ENCODE results near the gene AGAP1.

Gene AGAP1

GRCh38 chr2:235811446-235812184 is 317.8 kb downstream of the AGAP1 start:
- Histone ChIP-seq H3K27me3 (ENCODE audit: control insufficient read depth, low read length) (no peaks in the 10 kb centered on the region), H4K20me1 (ENCODE audit: control insufficient read depth, insufficient read depth, low read depth, low read length) (no peaks in the 10 kb centered on the region), H3K4me3 (ENCODE audit: low read length) (no peak overlapping the region), H3K9me3 (ENCODE audit: control insufficient read depth, insufficient read depth, low read length) (no peaks in the 10 kb centered on the region), H3K4me2 (ENCODE audit: low read length) (no peak overlapping the region), H3K4me1 (ENCODE audit: control insufficient read depth, low read length) (no peaks in the 10 kb centered on the region), H3F3A (ENCODE audit: control insufficient read depth, insufficient read depth) (no peaks in the 10 kb centered on the region), H3K79me2 (ENCODE audit: control insufficient read depth, low read length) (no peaks in the 10 kb centered on the region), H3K36me3 (ENCODE audit: control insufficient read depth, low read length) (no peaks in the 10 kb centered on the region), H3K27ac (ENCODE audit: low read depth, low read length) (no peak overlapping the region), H3K9me2 (replicated peaks; ENCODE audit: control insufficient read depth, low read length) (no peaks in the 10 kb centered on the region)
- TF ChIP-seq EZH2phosphoT487 (IDR thresholded peaks at IDR 0.05; ENCODE audit: borderline replicate concordance, low read length), result no peak
- TF ChIP-seq, protein P1, sequence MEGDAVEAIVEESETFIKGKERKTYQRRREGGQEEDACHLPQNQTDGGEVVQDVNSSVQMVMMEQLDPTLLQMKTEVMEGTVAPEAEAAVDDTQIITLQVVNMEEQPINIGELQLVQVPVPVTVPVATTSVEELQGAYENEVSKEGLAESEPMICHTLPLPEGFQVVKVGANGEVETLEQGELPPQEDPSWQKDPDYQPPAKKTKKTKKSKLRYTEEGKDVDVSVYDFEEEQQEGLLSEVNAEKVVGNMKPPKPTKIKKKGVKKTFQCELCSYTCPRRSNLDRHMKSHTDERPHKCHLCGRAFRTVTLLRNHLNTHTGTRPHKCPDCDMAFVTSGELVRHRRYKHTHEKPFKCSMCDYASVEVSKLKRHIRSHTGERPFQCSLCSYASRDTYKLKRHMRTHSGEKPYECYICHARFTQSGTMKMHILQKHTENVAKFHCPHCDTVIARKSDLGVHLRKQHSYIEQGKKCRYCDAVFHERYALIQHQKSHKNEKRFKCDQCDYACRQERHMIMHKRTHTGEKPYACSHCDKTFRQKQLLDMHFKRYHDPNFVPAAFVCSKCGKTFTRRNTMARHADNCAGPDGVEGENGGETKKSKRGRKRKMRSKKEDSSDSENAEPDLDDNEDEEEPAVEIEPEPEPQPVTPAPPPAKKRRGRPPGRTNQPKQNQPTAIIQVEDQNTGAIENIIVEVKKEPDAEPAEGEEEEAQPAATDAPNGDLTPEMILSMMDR (IDR thresholded peaks at IDR 0.05; ENCODE audit: low read depth, low read length, poor library complexity, severe bottlenecking), result no peak

DNA sequence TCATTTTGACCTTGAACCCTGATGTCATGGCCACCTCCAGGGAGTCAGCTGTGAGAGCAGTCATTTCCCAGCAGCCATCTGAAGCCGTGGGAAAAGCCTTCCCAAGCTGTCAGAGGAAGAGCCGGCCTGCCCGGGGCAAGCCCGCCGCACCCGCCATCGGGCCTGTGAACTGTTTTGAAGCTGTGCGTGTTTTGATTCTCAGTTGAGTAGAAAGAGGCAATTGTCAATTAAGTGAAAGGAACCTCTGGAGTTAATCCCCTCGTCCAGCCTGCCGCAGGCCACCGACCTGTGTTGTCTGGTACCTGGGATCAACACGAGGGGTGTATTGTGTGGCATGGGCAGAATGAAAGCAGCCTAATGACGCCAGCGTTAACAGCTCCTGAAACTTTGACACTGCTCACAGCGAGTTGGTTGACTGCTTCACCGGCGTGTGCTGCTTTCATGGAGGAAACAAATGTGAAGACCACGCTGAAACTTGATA is 318.4 kb downstream of the AGAP1 start:
- H3K36me3 ChIP-seq (ENCODE audit: control insufficient read depth, low read length), result no peaks in the 10 kb centered on the region
- no peaks in the 10 kb centered on the region for H4K20me1 ChIP-seq (ENCODE audit: control insufficient read depth, insufficient read depth, low read depth, low read length)
- H3K9me2 ChIP-seq (replicated peaks; ENCODE audit: control insufficient read depth, low read length), result no peaks in the 10 kb centered on the region
- H3F3A ChIP-seq (ENCODE audit: control insufficient read depth, insufficient read depth), result no peaks in the 10 kb centered on the region
- no peak overlapping the region for H3K4me2 ChIP-seq (ENCODE audit: low read length)
- no peaks in the 10 kb centered on the region for H3K27me3 ChIP-seq (ENCODE audit: control insufficient read depth, low read length)
- H3K79me2 ChIP-seq (ENCODE audit: control insufficient read depth, low read length), result no peaks in the 10 kb centered on the region
- no peaks in the 10 kb centered on the region for H3K4me1 ChIP-seq (ENCODE audit: control insufficient read depth, low read length)
- no peak overlapping the region for H3K27ac ChIP-seq (ENCODE audit: low read depth, low read length)
- TF ChIP-seq, protein P1 (IDR thresholded peaks at IDR 0.05; ENCODE audit: low read depth, low read length, poor library complexity, severe bottlenecking), result no peak
- TF ChIP-seq EZH2phosphoT487 (IDR thresholded peaks at IDR 0.05; ENCODE audit: borderline replicate concordance, low read length), result no peak
- no peak overlapping the region for H3K4me3 ChIP-seq (ENCODE audit: low read length)
- H3K9me3 ChIP-seq (ENCODE audit: control insufficient read depth, insufficient read depth, low read length), result no peaks in the 10 kb centered on the region

GRCh38 chr2:235813398-235813797 is 319.6 kb downstream of the AGAP1 start:
- Histone ChIP-seq H4K20me1 (ENCODE audit: control insufficient read depth, insufficient read depth, low read depth, low read length) (no peaks in the 10 kb centered on the region), H3F3A (ENCODE audit: control insufficient read depth, insufficient read depth) (no peaks in the 10 kb centered on the region), H3K9me3 (ENCODE audit: control insufficient read depth, insufficient read depth, low read length) (no peaks in the 10 kb centered on the region), H3K79me2 (ENCODE audit: control insufficient read depth, low read length) (no peaks in the 10 kb centered on the region), H3K4me3 (ENCODE audit: low read length) (no peak overlapping the region), H3K9me2 (replicated peaks; ENCODE audit: control insufficient read depth, low read length) (no peaks in the 10 kb centered on the region), H3K4me2 (ENCODE audit: low read length) (no peak overlapping the region), H3K36me3 (ENCODE audit: control insufficient read depth, low read length) (no peaks in the 10 kb centered on the region), H3K4me1 (ENCODE audit: control insufficient read depth, low read length) (no peaks in the 10 kb centered on the region), H3K27me3 (ENCODE audit: control insufficient read depth, low read length) (no peaks in the 10 kb centered on the region), H3K27ac (ENCODE audit: low read depth, low read length) (no peak overlapping the region)
- TF ChIP-seq, protein P1 (IDR thresholded peaks at IDR 0.05; ENCODE audit: low read depth, low read length, poor library complexity, severe bottlenecking), result no peak
- no peak for TF ChIP-seq EZH2phosphoT487 (IDR thresholded peaks at IDR 0.05; ENCODE audit: borderline replicate concordance, low read length)

Data from DOHH2 (cell line).